Adrenal gland (tissue), 5 donors: ENCODE measurements around the gene CCDC17.

ENCODE experiments used
- CTCF ChIP-seq, 6 experiments: fragments of 450-650 bp in 4 of 6; fragments of 200-600 bp in 2 of 6; sonication (generic) in 1 of 6; IDR thresholded peaks; 1 replicate in 5 of 6; 2 replicates in 1 of 6; pipeline versions ENCODE4 v1.5.1 to v1.8.0; 2016 to 2021; ENCODE audit warnings: antibody characterized with exemption in 6 of 6, mild to moderate bottlenecking in 2 of 6, moderate library complexity in 1 of 6
- POLR2A ChIP-seq, 2 donors: fragments of 450-650 bp; IDR thresholded peaks; one replicate each; pipeline ENCODE4 v1.6.1; 2017; ENCODE audit warnings: antibody characterized with exemption in 2 of 2, mild to moderate bottlenecking in 2 of 2, moderate library complexity in 1 of 2
- donor health status: DM: no; HTN: no; CAD: no.

GRCh38 chr1:45654540-45655280 lies 30.9 kb upstream of the CCDC17 start:
- no peak for TF ChIP-seq CTCF (IDR thresholded peaks at IDR 0.05)
- TF ChIP-seq POLR2A (IDR thresholded peaks at IDR 0.05): no peak
